HEK293 (cell line): ENCODE results near the gene NEXN.

Source experiments
- CTCF ChIA-PET: fragments of 350-600 bp; formaldehyde crosslinking; extraction: SDS; loops from one replicate; lab custom pipeline; 2021; ENCODE audit warnings: antibody characterized with exemption; lab: Yijun Ruan, JAX
- POLR2A ChIA-PET: fragments of 300-600 bp; formaldehyde crosslinking; extraction: SDS; loops from one replicate; lab custom pipeline; 2020; ENCODE audit warnings: antibody characterized with exemption, inconsistent platforms; lab: Yijun Ruan, JAX
- H3K27ac ChIP-seq: fragments of 200-500 bp; sonication (Bioruptor generic); 2 replicates; pipeline ENCODE4 v1.5.1; 2014; ENCODE audit warnings: low read depth, low read length, control low read depth, inconsistent platforms; ENCODE audit errors: extremely low read depth
- H3K36me3 ChIP-seq, 2 experiments: fragments of 200-500 bp in 1 of 2; sonication (Bioruptor generic) in 1 of 2; 1 replicate in 1 of 2; 2 replicates in 1 of 2; pipeline ENCODE4 v1.5.1; 2014 to 2017; ENCODE audit warnings: inconsistent platforms in 2 of 2, low read length in 2 of 2; ENCODE audit not compliant: control insufficient read depth in 2 of 2, insufficient read depth in 1 of 2
- H3K4me1 ChIP-seq: fragments of 200-500 bp; sonication (Bioruptor generic); 2 replicates; pipeline ENCODE4 v1.5.1; 2014; ENCODE audit warnings: mild to moderate bottlenecking, low read length, inconsistent platforms; ENCODE audit not compliant: control insufficient read depth, insufficient read depth
- H3K4me3 ChIP-seq: 2 replicates; pipeline ENCODE4 v1.5.1; 2011; ENCODE audit warnings: low read depth, mild to moderate bottlenecking, control low read depth, low read length, moderate library complexity
- H3K9me3 ChIP-seq: fragments of 200-500 bp; sonication (Bioruptor generic); 2 replicates; pipeline ENCODE4 v1.5.1; 2014; ENCODE audit warnings: low read depth, low read length, inconsistent platforms; ENCODE audit not compliant: control insufficient read depth, insufficient read depth
- GLIS2 ChIP-seq: fragments of 450-650 bp; formaldehyde crosslinking; IDR thresholded peaks from 2 replicates; pipeline ENCODE4 v1.5.1; 2016; ENCODE audit warnings: missing biosample characterization, missing genetic modification characterization
- KLF1 ChIP-seq: fragments of 450-650 bp; formaldehyde crosslinking; IDR thresholded peaks from 2 replicates; pipeline ENCODE4 v1.5.1; 2016; ENCODE audit warnings: missing biosample characterization, missing genetic modification characterization
- KLF8 ChIP-seq: fragments of 450-650 bp; formaldehyde crosslinking; IDR thresholded peaks from 2 replicates; pipeline ENCODE4 v1.5.1; 2016; ENCODE audit warnings: missing biosample characterization, missing genetic modification characterization
- SCRT2 ChIP-seq: fragments of 450-650 bp; formaldehyde crosslinking; IDR thresholded peaks from 2 replicates; pipeline ENCODE4 v1.5.1; 2016; ENCODE audit warnings: missing biosample characterization, missing genetic modification characterization
- ZBTB49 ChIP-seq: fragments of 450-650 bp; formaldehyde crosslinking; IDR thresholded peaks from 2 replicates; pipeline ENCODE4 v1.5.1; 2016; ENCODE audit warnings: missing biosample characterization, missing genetic modification characterization, low read depth
- ZBTB7A ChIP-seq: fragments of 450-650 bp; formaldehyde crosslinking; IDR thresholded peaks from 2 replicates; pipeline ENCODE4 v1.5.1; 2016; ENCODE audit warnings: low read depth, missing biosample characterization, missing genetic modification characterization
- ZNF132 ChIP-seq: fragments of 450-650 bp; formaldehyde crosslinking; IDR thresholded peaks from 2 replicates; pipeline ENCODE4 v1.5.1; 2017; ENCODE audit warnings: missing biosample characterization, missing genetic modification characterization, borderline replicate concordance
- ZNF175 ChIP-seq: fragments of 450-650 bp; formaldehyde crosslinking; IDR thresholded peaks from 2 replicates; pipeline ENCODE4 v1.5.1; 2016; ENCODE audit warnings: missing biosample characterization, missing genetic modification characterization
- ZNF23 ChIP-seq: fragments of 450-650 bp; formaldehyde crosslinking; IDR thresholded peaks from 2 replicates; pipeline ENCODE4 v1.5.1; 2016; ENCODE audit warnings: missing biosample characterization, missing genetic modification characterization, borderline replicate concordance
- ZNF274 ChIP-seq, 2 experiments: fragments of 200-500 bp in 1 of 2; fragments of 450-650 bp in 1 of 2; sonication (Bioruptor generic) in 1 of 2; formaldehyde crosslinking in 1 of 2; IDR thresholded peaks; 2 replicates each; pipeline versions ENCODE4 v1.5.1 to v1.6.1; 2014 to 2016; ENCODE audit warnings: borderline replicate concordance in 1 of 2, inconsistent platforms in 1 of 2, low read length in 1 of 2, missing biosample characterization in 1 of 2, missing genetic modification characterization in 1 of 2
- ZNF280C ChIP-seq: fragments of 450-650 bp; formaldehyde crosslinking; IDR thresholded peaks from 2 replicates; pipeline ENCODE4 v1.5.1; 2016; ENCODE audit warnings: missing biosample characterization, missing genetic modification characterization
- ZNF280D ChIP-seq: fragments of 450-650 bp; formaldehyde crosslinking; IDR thresholded peaks from 2 replicates; pipeline ENCODE4 v1.5.1; 2016; ENCODE audit warnings: missing biosample characterization, missing genetic modification characterization
- ZNF292 ChIP-seq: fragments of 450-650 bp; formaldehyde crosslinking; IDR thresholded peaks from 2 replicates; pipeline ENCODE4 v1.5.1; 2016; ENCODE audit warnings: low read depth, missing biosample characterization, missing genetic modification characterization, borderline replicate concordance
- ZNF426 ChIP-seq: fragments of 450-650 bp; formaldehyde crosslinking; IDR thresholded peaks from 2 replicates; pipeline ENCODE4 v1.5.1; 2017; ENCODE audit warnings: missing biosample characterization, missing genetic modification characterization, mild to moderate bottlenecking, inconsistent platforms, moderate library complexity
- ZNF510 ChIP-seq: fragments of 450-650 bp; formaldehyde crosslinking; IDR thresholded peaks from 2 replicates; pipeline ENCODE4 v1.5.1; 2018; ENCODE audit warnings: mild to moderate bottlenecking, missing genetic modification characterization, missing biosample characterization; ENCODE audit not compliant: insufficient replicate concordance
- ZNF529 ChIP-seq: fragments of 450-650 bp; formaldehyde crosslinking; IDR thresholded peaks from 2 replicates; pipeline ENCODE4 v1.5.1; 2017; ENCODE audit warnings: missing genetic modification characterization, missing biosample characterization; ENCODE audit not compliant: insufficient replicate concordance
- ZNF560 ChIP-seq: fragments of 450-650 bp; formaldehyde crosslinking; IDR thresholded peaks from 2 replicates; pipeline ENCODE4 v1.5.1; 2017; ENCODE audit warnings: missing biosample characterization, missing genetic modification characterization, borderline replicate concordance
- ZNF610 ChIP-seq: fragments of 450-650 bp; formaldehyde crosslinking; IDR thresholded peaks from 2 replicates; pipeline ENCODE4 v1.5.1; 2016; ENCODE audit warnings: missing biosample characterization, missing genetic modification characterization, borderline replicate concordance
- ZNF76 ChIP-seq: fragments of 450-650 bp; formaldehyde crosslinking; IDR thresholded peaks from 2 replicates; pipeline ENCODE4; 2016; ENCODE audit warnings: low read depth, missing biosample characterization, missing genetic modification characterization, borderline replicate concordance
- ZNF837 ChIP-seq: fragments of 450-650 bp; formaldehyde crosslinking; IDR thresholded peaks from 2 replicates; pipeline ENCODE4 v1.5.1; 2016; ENCODE audit warnings: missing biosample characterization, missing genetic modification characterization

NEXN gene

DNA sequence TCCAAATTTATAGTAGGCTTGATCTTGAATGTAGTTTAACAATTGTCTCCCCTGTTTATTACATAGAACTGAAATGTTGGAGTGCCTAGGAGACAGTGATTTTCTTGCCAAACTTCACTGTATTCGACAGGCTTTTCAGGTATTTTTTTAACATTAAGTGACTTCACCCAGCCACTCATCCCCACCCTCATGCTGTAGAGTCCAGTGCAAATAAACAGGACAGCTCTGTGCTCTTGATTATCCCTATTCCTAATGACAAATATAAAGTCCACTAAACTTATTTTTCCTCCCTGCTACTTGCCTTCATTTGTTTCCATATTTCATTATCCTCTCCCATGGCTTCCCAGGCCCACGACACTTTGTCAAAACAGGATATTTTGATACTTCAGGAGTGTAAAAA lies 29.2 kb upstream of the NEXN start:
- Histone ChIP-seq H3K4me3 (no peak overlapping the region), H3K4me1 (no peaks in the 10 kb centered on the region), H3K36me3 (peaks cover 0 to 11% of the 10 kb centered on the region in 2 experiments; a peak in 1 of 3 replicates), H3K9me3 (no peaks in the 10 kb centered on the region), H3K27ac (no peak overlapping the region)
- no peak for TF ChIP-seq ZNF23
- ChIA-PET POLR2A (no interaction called here), CTCF (interaction anchor here (0.6 to 0.7 kb wide), 2 partner anchors 283 to 1027 kb away, joined by 3 read pairs; no protein-coding TSS in a partner anchor)

DNA sequence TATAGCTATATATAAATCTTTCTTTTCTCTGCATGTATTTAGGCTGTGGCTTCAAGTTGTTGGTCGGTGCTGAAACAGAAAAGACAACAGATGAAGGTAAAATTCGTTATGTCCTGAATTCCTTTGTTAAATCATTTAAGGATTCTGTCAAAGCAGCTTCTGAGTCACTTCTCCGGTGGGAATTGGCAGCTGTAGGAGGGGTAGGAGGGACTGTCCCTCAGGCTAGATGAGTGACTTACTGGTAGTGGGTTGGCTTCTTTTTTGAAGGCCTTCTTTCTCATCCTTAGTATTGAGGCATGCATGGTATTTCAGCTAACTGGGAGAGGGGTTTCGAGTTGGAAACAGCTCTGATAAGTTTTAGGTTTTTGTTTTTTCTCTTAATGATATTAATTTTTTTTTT lies 22.1 kb upstream of the NEXN start:
- Histone ChIP-seq H3K4me3 (no peak overlapping the region), H3K9me3 (no peaks in the 10 kb centered on the region), H3K27ac (no peak overlapping the region), H3K4me1 (no peaks in the 10 kb centered on the region), H3K36me3 (peaks cover 8 to 27% of the 10 kb centered on the region in 2 experiments; a peak in 2 of 3 replicates)
- TF ChIP-seq ZNF76 (tag by site-specific recombination) = no peak
- TF ChIP-seq GLIS2 (tag by site-specific recombination) = no peak
- no peak for TF ChIP-seq ZNF560 (tag by site-specific recombination)
- no peak for TF ChIP-seq ZNF274 (IDR thresholded peaks at IDR 0.05; ENCODE audit: low read length)
- TF ChIP-seq ZNF274 (tag by site-specific recombination; IDR thresholded peaks at IDR 0.05; ENCODE audit: borderline replicate concordance) = no peak
- TF ChIP-seq ZNF837 (tag by site-specific recombination) = no peak
- TF ChIP-seq ZNF175 (tag by site-specific recombination) = no peak
- no peak for TF ChIP-seq KLF8 (tag by site-specific recombination)
- TF ChIP-seq ZNF280D (tag by site-specific recombination) = no peak
- TF ChIP-seq SCRT2 = no peak
- TF ChIP-seq ZNF426 = no peak
- no peak for TF ChIP-seq ZBTB49 (tag by site-specific recombination)
- no peak for TF ChIP-seq ZNF280C (tag by site-specific recombination)
- TF ChIP-seq ZNF610 (tag by site-specific recombination) = no peak
- no peak for TF ChIP-seq ZNF292 (tag by site-specific recombination)
- TF ChIP-seq ZNF132 (tag by site-specific recombination) = no peak
- TF ChIP-seq ZNF529 (tag by site-specific recombination) = no peak
- no peak for TF ChIP-seq ZBTB7A (tag by site-specific recombination)
- no peak for TF ChIP-seq KLF1 (tag by site-specific recombination)
- no peak for TF ChIP-seq ZNF510 (tag by site-specific recombination)
- CTCF ChIA-PET = interaction anchor here (0.6 to 0.7 kb wide), 2 partner anchors 62 to 552 kb away, joined by 3 to 7 read pairs; no protein-coding TSS in a partner anchor
- POLR2A ChIA-PET = interaction anchor here (0.7 kb wide), 1 partner anchor 20 kb away, joined by 3 read pairs; no protein-coding TSS in a partner anchor
